SK-N-SH (cell line): Measurements from ENCODE around the gene BNC2. TPM values are rescaled to one million over a fixed set of nuclear protein-coding genes. Genes with fewer than 3 reads are reported as not detected.

ENCODE experiments used
- CTCF ChIA-PET: fragments of 300-600, 350-600 bp; formaldehyde crosslinking; extraction: SDS; loops from one replicate; lab custom pipeline; 2021; lab: Yijun Ruan, JAX
- POLR2A ChIA-PET: fragments of 350-600 bp; sonication (Branson Sonifier 250); formaldehyde crosslinking; extraction: SDS; loops from one replicate; lab custom pipeline; 2020; ENCODE audit warnings: antibody characterized with exemption, inconsistent platforms; lab: Yijun Ruan, JAX
- DNase-seq: peaks from one replicate; pipeline ENCODE4 v3.0.0; 2012
- H2AFZ ChIP-seq: fragments of 200-600 bp; sonication (generic); 2 replicates; pipeline ENCODE4 v1.8.1; 2016; ENCODE audit warnings: antibody characterized with exemption, mild to moderate bottlenecking, low read depth
- H3F3A ChIP-seq: fragments of 200-600 bp; sonication (generic); replicated peaks from 2 replicates; pipeline ENCODE3; 2016; ENCODE audit warnings: antibody characterized with exemption, mild to moderate bottlenecking; ENCODE audit not compliant: insufficient read depth
- H3K27ac ChIP-seq, 2 experiments: fragments of 200-500 bp in 1 of 2; fragments of 200-600 bp in 1 of 2; sonication (Bioruptor generic) in 1 of 2; sonication (generic), shearing (Covaris generic) in 1 of 2; 2 replicates each; pipeline versions ENCODE4 v1.5.1 to v1.6.1; 2014 to 2016; ENCODE audit warnings: low read depth in 2 of 2, inconsistent platforms in 1 of 2, low read length in 1 of 2, mild to moderate bottlenecking in 1 of 2, mixed read lengths in 1 of 2
- H3K27me3 ChIP-seq: fragments of 200-600 bp; sonication (generic), shearing (Covaris generic); 2 replicates; pipeline ENCODE4 v1.6.1; 2016; ENCODE audit warnings: mixed run types; ENCODE audit not compliant: insufficient read depth
- H3K36me3 ChIP-seq, 2 experiments: fragments of 200-500 bp in 1 of 2; fragments of 200-600 bp in 1 of 2; sonication (Bioruptor generic) in 1 of 2; sonication (generic) in 1 of 2; replicated peaks in 1 of 2; 2 replicates each; pipeline versions ENCODE3 to v1.5.1; 2014 to 2016; ENCODE audit warnings: low read length in 1 of 2, mild to moderate bottlenecking in 1 of 2; ENCODE audit not compliant: insufficient read depth in 2 of 2, control insufficient read depth in 1 of 2
- H3K4me1 ChIP-seq, 2 experiments: fragments of 200-500 bp in 1 of 2; fragments of 200-600 bp in 1 of 2; sonication (Bioruptor generic) in 1 of 2; sonication (generic), shearing (Covaris generic) in 1 of 2; 2 replicates each; pipeline versions ENCODE4 v1.5.1 to v1.6.1; 2014 to 2016; ENCODE audit warnings: low read depth in 1 of 2, low read length in 1 of 2, mixed run types in 1 of 2; ENCODE audit not compliant: insufficient read depth in 2 of 2, control insufficient read depth in 1 of 2
- H3K4me2 ChIP-seq: fragments of 200-600 bp; sonication (generic), shearing (Covaris generic); 2 replicates; pipeline ENCODE4 v1.6.1; 2017; ENCODE audit warnings: mixed run types
- H3K4me3 ChIP-seq, 2 experiments: fragments of 200-500 bp in 1 of 2; fragments of 200-600 bp in 1 of 2; sonication (Bioruptor generic) in 1 of 2; sonication (generic), shearing (Covaris generic) in 1 of 2; 2 replicates each; pipeline versions ENCODE4 v1.5.1 to v1.8.1; 2014 to 2016; ENCODE audit warnings: low read depth in 2 of 2, inconsistent platforms in 1 of 2, low read length in 1 of 2, mild to moderate bottlenecking in 1 of 2, mixed read lengths in 1 of 2, moderate library complexity in 1 of 2
- H3K79me2 ChIP-seq: fragments of 200-600 bp; sonication (generic); 2 replicates; pipeline ENCODE4 v1.8.1; 2017; ENCODE audit warnings: mild to moderate bottlenecking; ENCODE audit not compliant: insufficient read depth
- H3K9ac ChIP-seq: fragments of 200-600 bp; sonication (generic); 2 replicates; pipeline ENCODE4 v1.6.1; 2017; ENCODE audit warnings: mixed run types
- H3K9me2 ChIP-seq: fragments of 200-600 bp; sonication (generic); 2 replicates; pipeline ENCODE4 v1.6.1; 2017; ENCODE audit warnings: mixed run types
- H3K9me3 ChIP-seq: fragments of 200-600 bp; sonication (generic); 2 replicates; pipeline ENCODE4 v1.6.1; 2017; ENCODE audit warnings: mixed run types, mild to moderate bottlenecking, moderate library complexity
- H4K20me1 ChIP-seq: fragments of 200-600 bp; sonication (generic); 2 replicates; pipeline ENCODE4 v1.6.1; 2017; ENCODE audit warnings: mild to moderate bottlenecking, mixed run types; ENCODE audit not compliant: insufficient read depth
- EP300 ChIP-seq, 2 experiments: IDR thresholded peaks; 2 replicates each; pipeline versions ENCODE4 v1.4.0 to v1.6.1; 2012; ENCODE audit warnings: borderline replicate concordance in 1 of 2, low read depth in 1 of 2, low read length in 1 of 2
- NFIC ChIP-seq: IDR thresholded peaks from 2 replicates; pipeline ENCODE4 v1.4.0; 2012; ENCODE audit warnings: borderline replicate concordance
- RCOR1 ChIP-seq: fragments of 150-350 bp; IDR thresholded peaks from 2 replicates; pipeline ENCODE4 v1.6.1; 2017; ENCODE audit warnings: antibody characterized with exemption, low read length
- RXRA ChIP-seq: IDR thresholded peaks from 2 replicates; pipeline ENCODE4 v1.4.0; 2012; ENCODE audit warnings: low read depth, mild to moderate bottlenecking, borderline replicate concordance
- SIN3A ChIP-seq: IDR thresholded peaks from 2 replicates; pipeline ENCODE4 v1.6.1; 2012; ENCODE audit warnings: low read depth, mild to moderate bottlenecking, low read length, moderate library complexity, borderline replicate concordance
- SMC3 ChIP-seq: IDR thresholded peaks from 2 replicates; pipeline ENCODE4 v1.6.1; 2012; ENCODE audit warnings: low read depth, low read length, improper control_type of control experiment
- TAF1 ChIP-seq: IDR thresholded peaks from 2 replicates; pipeline ENCODE4 v1.6.1; 2012; ENCODE audit warnings: low read depth, mild to moderate bottlenecking, low read length, moderate library complexity, borderline replicate concordance
- TCF12 ChIP-seq: IDR thresholded peaks from 2 replicates; pipeline ENCODE4 v1.4.0; 2012
- WGBS: methylation state at CpG from one replicate; pipeline ENCODE4 v1.1.6; 2017; ENCODE audit warnings: low lambda C conversion rate; 5-methylcytosine and 5-hydroxymethylcytosine counted together
- polyA plus RNA-seq, 3 experiments: library from polyadenylated mRNA; depleted of rRNA; stranded (reverse); fragments of >200 nt; gene quantifications; 2 replicates each; pipeline ENCODE4 v1.2.3, GENCODE V29; 2012
- TF ChIP-seq, protein P1 (sequence below): fragments of 200-600 bp; sonication (generic); IDR thresholded peaks from 2 replicates; pipeline ENCODE4 v1.6.1; 2017; ENCODE audit warnings: antibody characterized with exemption, mild to moderate bottlenecking, moderate library complexity
- TF ChIP-seq, protein P2 (sequence below): fragments of 150-350 bp; IDR thresholded peaks from 2 replicates; pipeline ENCODE4 v1.6.1; 2016; ENCODE audit warnings: mild to moderate bottlenecking, low read depth, low read length
- TF ChIP-seq, protein P3 (sequence below): IDR thresholded peaks from 2 replicates; pipeline ENCODE4; 2012
- TF ChIP-seq, protein P4 (sequence below): fragments of 150-350 bp; IDR thresholded peaks from 2 replicates; pipeline ENCODE4 v1.6.1; 2017; ENCODE audit warnings: antibody characterized with exemption, low read length, low read depth, borderline replicate concordance

The BNC2 gene
- polyA plus RNA-seq, 1 of the 3 experiments (the other 2 are of a cell fraction), result 8.8 TPM

DNA sequence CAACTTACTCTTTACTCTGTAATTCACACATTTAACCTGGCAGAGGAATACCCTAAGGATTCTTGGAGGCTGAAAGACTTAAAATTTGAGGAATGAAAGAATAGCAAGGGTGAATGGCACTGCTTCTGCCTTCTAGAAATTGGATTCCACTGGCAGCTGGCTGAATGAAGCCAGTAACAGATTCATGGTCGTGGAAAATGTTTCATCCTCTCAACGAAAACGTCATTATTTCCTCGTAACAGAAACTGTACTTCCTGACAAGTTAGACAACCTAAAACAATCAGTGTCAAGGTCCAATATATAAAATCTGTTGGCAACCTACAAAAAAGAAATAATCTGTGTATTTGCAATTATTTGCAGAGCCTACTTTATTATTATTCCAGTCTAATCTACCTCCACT is 39.7 kb downstream of the BNC2 start:
- H3K27ac ChIP-seq, result no peak overlapping the region; a peak in 1 of 4 replicates
- no peaks in the 10 kb centered on the region for H3K36me3 ChIP-seq
- H3K4me3 ChIP-seq, result no peak overlapping the region
- ChIA-PET POLR2A (no interaction called here), CTCF (no interaction called here)
- no peak overlapping the region for H3K4me2 ChIP-seq
- TF ChIP-seq, protein P1, sequence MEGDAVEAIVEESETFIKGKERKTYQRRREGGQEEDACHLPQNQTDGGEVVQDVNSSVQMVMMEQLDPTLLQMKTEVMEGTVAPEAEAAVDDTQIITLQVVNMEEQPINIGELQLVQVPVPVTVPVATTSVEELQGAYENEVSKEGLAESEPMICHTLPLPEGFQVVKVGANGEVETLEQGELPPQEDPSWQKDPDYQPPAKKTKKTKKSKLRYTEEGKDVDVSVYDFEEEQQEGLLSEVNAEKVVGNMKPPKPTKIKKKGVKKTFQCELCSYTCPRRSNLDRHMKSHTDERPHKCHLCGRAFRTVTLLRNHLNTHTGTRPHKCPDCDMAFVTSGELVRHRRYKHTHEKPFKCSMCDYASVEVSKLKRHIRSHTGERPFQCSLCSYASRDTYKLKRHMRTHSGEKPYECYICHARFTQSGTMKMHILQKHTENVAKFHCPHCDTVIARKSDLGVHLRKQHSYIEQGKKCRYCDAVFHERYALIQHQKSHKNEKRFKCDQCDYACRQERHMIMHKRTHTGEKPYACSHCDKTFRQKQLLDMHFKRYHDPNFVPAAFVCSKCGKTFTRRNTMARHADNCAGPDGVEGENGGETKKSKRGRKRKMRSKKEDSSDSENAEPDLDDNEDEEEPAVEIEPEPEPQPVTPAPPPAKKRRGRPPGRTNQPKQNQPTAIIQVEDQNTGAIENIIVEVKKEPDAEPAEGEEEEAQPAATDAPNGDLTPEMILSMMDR, result no peak
- no peaks in the 10 kb centered on the region for H3K9me2 ChIP-seq
- no peaks in the 10 kb centered on the region for H3K9me3 ChIP-seq
- DNase-seq, result no peak
- peaks cover 46% of the 10 kb centered on the region for H3K79me2 ChIP-seq
- H4K20me1 ChIP-seq, result no peaks in the 10 kb centered on the region
- H2AFZ ChIP-seq, result no peak overlapping the region
- H3F3A ChIP-seq, result peaks cover 11% of the 10 kb centered on the region
- no peak overlapping the region for H3K9ac ChIP-seq
- H3K4me1 ChIP-seq, result peaks cover 10% of the 10 kb centered on the region in 2 experiments; a peak in 3 of 4 replicates
- H3K27me3 ChIP-seq, result no peaks in the 10 kb centered on the region
- WGBS, result 93% methylated on average over 4 of the region's 4 CpGs

DNA sequence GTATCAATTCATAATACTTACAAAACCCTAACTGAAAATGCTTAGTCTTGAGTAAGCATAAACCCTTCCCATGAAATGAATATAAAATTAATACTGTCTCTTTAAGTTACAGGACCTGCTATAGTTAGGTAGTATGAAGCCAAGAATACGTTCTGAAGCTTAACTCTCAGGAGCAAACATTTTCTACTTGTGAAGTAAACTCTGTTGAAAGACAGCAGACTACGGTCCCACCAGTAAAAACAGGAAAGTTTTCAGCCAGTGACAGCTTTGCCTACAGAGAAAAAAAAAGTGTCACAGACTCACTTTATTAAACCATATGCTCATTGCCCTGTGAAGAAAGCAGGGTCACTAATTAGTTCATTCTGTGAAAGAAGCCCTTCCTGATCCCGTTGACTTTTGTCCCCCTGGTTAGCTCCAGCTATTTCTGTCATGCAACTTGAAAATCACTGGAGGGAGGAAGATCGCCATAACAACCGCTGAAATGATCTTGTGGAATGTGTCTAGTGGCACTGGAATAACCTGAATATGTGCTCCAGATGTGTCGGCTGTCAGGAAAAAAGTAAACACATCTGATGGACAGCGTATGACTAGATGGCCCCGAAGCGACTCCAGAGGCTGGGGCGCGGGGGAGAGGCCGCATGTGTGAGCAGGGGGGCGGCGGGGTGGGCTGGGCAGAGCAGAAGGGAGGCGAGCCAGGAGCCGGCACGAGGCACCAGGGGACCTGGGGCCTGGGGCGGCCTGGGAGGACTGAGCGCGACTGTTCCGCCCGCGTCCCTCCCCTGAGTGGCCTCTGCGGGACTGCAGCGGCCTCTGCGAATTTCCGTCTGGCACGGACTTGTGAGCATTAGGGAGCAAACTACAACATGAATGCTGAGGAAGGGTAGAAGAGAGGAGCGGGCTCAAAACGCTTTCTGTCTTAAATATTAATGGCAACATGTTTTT is 41.9 kb downstream of the BNC2 start:
- WGBS, result 23% methylated on average over 17 of the region's 30 CpGs
- peak overlapping the region; percentile 82 for H3K4me2 ChIP-seq
- peaks cover 26% of the 10 kb centered on the region for H3F3A ChIP-seq
- no peaks in the 10 kb centered on the region for H3K9me3 ChIP-seq
- no peaks in the 10 kb centered on the region for H4K20me1 ChIP-seq
- H3K9me2 ChIP-seq, result no peaks in the 10 kb centered on the region
- H3K4me3 ChIP-seq, result peak overlapping the region; percentile 37 to 46; a peak in 3 of 4 replicates
- peaks cover 48% of the 10 kb centered on the region for H3K79me2 ChIP-seq
- no peaks in the 10 kb centered on the region for H3K27me3 ChIP-seq
- H3K36me3 ChIP-seq, result no peaks in the 10 kb centered on the region
- H2AFZ ChIP-seq, result peak overlapping the region; percentile 68
- ChIA-PET POLR2A (no interaction called here), CTCF (interaction anchor here (1.1 kb wide), 1 partner anchor 13 kb away, joined by 3 read pairs; no protein-coding TSS in a partner anchor)
- H3K4me1 ChIP-seq, result peaks cover 16 to 24% of the 10 kb centered on the region in 2 experiments
- peak; percentile 78 for DNase-seq
- H3K27ac ChIP-seq, result peak overlapping the region; percentile 57 to 60
- TF ChIP-seq SIN3A (0 out of 2 replicates have a peak, but pooled peaks have one; percentile 24), TCF12 (peak; percentile 58), RXRA (no peak), EP300 (IDR thresholded peaks at IDR 0.05; ENCODE audit: borderline replicate concordance in 1 of 2, low read depth in 1 of 2, low read length in 1 of 2) (peak in 1 of 2 experiments; percentile 22; a peak in 1 of 4 replicates), RCOR1 (0 out of 2 replicates have a peak, but pooled peaks have one; percentile 43), SMC3 (no peak), TAF1 (no peak), NFIC (no peak)
- TF ChIP-seq, protein P2, sequence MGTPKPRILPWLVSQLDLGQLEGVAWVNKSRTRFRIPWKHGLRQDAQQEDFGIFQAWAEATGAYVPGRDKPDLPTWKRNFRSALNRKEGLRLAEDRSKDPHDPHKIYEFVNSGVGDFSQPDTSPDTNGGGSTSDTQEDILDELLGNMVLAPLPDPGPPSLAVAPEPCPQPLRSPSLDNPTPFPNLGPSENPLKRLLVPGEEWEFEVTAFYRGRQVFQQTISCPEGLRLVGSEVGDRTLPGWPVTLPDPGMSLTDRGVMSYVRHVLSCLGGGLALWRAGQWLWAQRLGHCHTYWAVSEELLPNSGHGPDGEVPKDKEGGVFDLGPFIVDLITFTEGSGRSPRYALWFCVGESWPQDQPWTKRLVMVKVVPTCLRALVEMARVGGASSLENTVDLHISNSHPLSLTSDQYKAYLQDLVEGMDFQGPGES, result no peak
- TF ChIP-seq, protein P3, sequence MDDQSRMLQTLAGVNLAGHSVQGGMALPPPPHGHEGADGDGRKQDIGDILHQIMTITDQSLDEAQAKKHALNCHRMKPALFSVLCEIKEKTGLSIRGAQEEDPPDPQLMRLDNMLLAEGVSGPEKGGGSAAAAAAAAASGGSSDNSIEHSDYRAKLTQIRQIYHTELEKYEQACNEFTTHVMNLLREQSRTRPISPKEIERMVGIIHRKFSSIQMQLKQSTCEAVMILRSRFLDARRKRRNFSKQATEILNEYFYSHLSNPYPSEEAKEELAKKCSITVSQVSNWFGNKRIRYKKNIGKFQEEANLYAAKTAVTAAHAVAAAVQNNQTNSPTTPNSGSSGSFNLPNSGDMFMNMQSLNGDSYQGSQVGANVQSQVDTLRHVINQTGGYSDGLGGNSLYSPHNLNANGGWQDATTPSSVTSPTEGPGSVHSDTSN, result peak; percentile 44
- TF ChIP-seq, protein P4, sequence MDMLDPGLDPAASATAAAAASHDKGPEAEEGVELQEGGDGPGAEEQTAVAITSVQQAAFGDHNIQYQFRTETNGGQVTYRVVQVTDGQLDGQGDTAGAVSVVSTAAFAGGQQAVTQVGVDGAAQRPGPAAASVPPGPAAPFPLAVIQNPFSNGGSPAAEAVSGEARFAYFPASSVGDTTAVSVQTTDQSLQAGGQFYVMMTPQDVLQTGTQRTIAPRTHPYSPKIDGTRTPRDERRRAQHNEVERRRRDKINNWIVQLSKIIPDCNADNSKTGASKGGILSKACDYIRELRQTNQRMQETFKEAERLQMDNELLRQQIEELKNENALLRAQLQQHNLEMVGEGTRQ, result no peak
- peak overlapping the region; percentile 13; the same call in 1 of the 2 replicates for H3K9ac ChIP-seq
